Uterus (tissue), 4 donors: ENCODE data around the gene CACNB2. TPM values are rescaled to one million over a fixed set of nuclear protein-coding genes. Genes with fewer than 3 reads are reported as not detected.

Experiments used
- DNase-seq, 2 donors: peaks; one replicate each; pipeline ENCODE4 v3.0.0-alpha.2; 2019 to 2020
- H3K27ac ChIP-seq, 2 donors: fragments of 200-600 bp; sonication (generic); 1 replicate in 1 of 2; 2 replicates in 1 of 2; pipeline ENCODE4 v1.5.1; 2016 to 2018
- H3K27me3 ChIP-seq, 2 donors: fragments of 200-600 bp; sonication (generic); one replicate each; pipeline ENCODE4 v1.5.1; 2018 to 2019; ENCODE audit warnings: control low read depth in 1 of 2
- H3K36me3 ChIP-seq, 2 donors: fragments of 200-600 bp; sonication (generic); one replicate each; pipeline ENCODE4 v1.5.1; 2019; ENCODE audit warnings: control low read depth in 1 of 2
- H3K4me1 ChIP-seq, 2 donors: fragments of 200-600 bp; sonication (generic); one replicate each; pipeline ENCODE4 v1.5.1; 2018 to 2019; ENCODE audit warnings: control low read depth in 1 of 2
- H3K4me3 ChIP-seq, 2 donors: fragments of 200-600 bp; sonication (generic); 1 replicate in 1 of 2; 2 replicates in 1 of 2; pipeline ENCODE4 v1.5.1; 2018 to 2019; ENCODE audit warnings: mild to moderate bottlenecking in 1 of 2
- H3K9me3 ChIP-seq, 2 donors: fragments of 200-600 bp; sonication (generic); one replicate each; pipeline ENCODE4 v1.5.1; 2019; ENCODE audit warnings: control low read depth in 1 of 2
- POLR2A ChIP-seq, 2 donors: fragments of 450-650 bp; IDR thresholded peaks; one replicate each; pipeline ENCODE4 v1.6.1; 2016; ENCODE audit warnings: antibody characterized with exemption in 2 of 2, mild to moderate bottlenecking in 1 of 2, moderate library complexity in 1 of 2
- intact Hi-C: fragments of 100-400 bp; cut with DNase I; formaldehyde crosslinking; loops from one replicate; pipeline ENCODE4 v1.15.1; 2023; ENCODE audit warnings: low total_unique reads
- total RNA-seq, 4 donors: library from RNA; depleted of rRNA in 3 of 4; stranded (reverse); fragments of >200 nt in 3 of 4; gene quantifications; one replicate each; pipeline versions ENCODE4 v1.1.0 to v1.2.4, GENCODE V29; 2014 to 2023
- TF ChIP-seq, protein P1 (sequence below), 4 experiments: fragments of 200-600 bp in 2 of 4; fragments of 450-650 bp in 2 of 4; sonication (generic) in 2 of 4; IDR thresholded peaks; one replicate each; pipeline ENCODE4 v1.5.1; 2016 to 2019; ENCODE audit warnings: antibody characterized with exemption in 4 of 4, mild to moderate bottlenecking in 2 of 4, moderate library complexity in 1 of 4
- donor health status: DM: yes; HTN: yes; CAD: no.

CACNB2 gene
- total RNA-seq, 4 donors from 2014 or later = 19.4 to 33.0 (median 27.0) TPM

- intact Hi-C loops = no loop called here
- Histone ChIP-seq H3K9me3 (no peaks in the 10 kb centered on the region), H3K4me1 (no peaks in the 10 kb centered on the region), H3K4me3 (no peak overlapping the region), H3K36me3 (no peaks in the 10 kb centered on the region), H3K27me3 (no peaks in the 10 kb centered on the region), H3K27ac (no peak overlapping the region)
- no peak for DNase-seq
- TF ChIP-seq, protein P1, sequence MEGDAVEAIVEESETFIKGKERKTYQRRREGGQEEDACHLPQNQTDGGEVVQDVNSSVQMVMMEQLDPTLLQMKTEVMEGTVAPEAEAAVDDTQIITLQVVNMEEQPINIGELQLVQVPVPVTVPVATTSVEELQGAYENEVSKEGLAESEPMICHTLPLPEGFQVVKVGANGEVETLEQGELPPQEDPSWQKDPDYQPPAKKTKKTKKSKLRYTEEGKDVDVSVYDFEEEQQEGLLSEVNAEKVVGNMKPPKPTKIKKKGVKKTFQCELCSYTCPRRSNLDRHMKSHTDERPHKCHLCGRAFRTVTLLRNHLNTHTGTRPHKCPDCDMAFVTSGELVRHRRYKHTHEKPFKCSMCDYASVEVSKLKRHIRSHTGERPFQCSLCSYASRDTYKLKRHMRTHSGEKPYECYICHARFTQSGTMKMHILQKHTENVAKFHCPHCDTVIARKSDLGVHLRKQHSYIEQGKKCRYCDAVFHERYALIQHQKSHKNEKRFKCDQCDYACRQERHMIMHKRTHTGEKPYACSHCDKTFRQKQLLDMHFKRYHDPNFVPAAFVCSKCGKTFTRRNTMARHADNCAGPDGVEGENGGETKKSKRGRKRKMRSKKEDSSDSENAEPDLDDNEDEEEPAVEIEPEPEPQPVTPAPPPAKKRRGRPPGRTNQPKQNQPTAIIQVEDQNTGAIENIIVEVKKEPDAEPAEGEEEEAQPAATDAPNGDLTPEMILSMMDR (IDR thresholded peaks at IDR 0.05) = no peak
- no peak for TF ChIP-seq POLR2A (IDR thresholded peaks at IDR 0.05)
Observed at GRCh38 chr10:18463673-18464211, 323.5 kb downstream of the CACNB2 start.

DNA sequence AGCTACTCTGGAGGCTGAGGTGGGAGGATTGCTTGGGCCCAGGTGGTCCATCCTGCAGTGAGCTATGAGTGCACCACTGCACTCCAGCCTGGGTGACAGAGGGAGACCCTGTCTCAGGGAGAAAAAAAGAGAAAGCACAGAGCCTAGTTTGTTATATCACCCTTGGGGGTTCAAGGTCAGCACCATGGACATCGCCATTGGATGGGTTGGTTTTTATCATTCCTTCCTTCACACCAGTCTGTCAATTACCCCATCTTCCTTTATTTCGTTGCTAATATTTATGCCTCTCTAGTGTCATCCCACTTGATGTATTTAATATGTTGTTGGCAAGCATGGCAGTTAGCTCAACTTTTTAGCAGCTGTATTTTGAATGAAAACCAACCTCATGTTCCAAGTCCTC lies 328.9 kb downstream of the CACNB2 start:
- Histone ChIP-seq H3K4me1 (no peaks in the 10 kb centered on the region), H3K36me3 (no peaks in the 10 kb centered on the region), H3K9me3 (no peaks in the 10 kb centered on the region), H3K4me3 (no peak overlapping the region), H3K27me3 (no peaks in the 10 kb centered on the region), H3K27ac (no peak overlapping the region)
- no peak for DNase-seq
- no peak for TF ChIP-seq POLR2A (IDR thresholded peaks at IDR 0.05)
- TF ChIP-seq, protein P1 (IDR thresholded peaks at IDR 0.05) = no peak
- intact Hi-C loops = no loop called here

DNA sequence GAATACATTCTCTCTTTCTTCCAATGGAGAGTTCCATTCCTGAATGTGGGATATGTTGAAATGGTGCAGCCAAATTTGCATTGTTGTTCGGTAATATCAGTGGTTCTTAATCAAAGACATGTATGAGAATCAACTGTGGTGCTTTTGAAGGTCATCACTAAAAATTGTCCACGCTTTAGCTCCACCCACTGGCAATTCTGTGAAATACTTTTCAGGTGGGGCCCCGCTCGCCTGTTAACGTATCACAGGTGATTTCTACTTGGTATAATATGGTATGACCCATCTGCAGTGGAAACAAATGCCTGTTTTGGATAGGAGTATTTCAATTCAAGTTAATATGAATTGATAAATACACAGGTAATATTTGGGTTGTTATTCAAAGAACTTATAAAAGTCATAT lies 332.8 kb downstream of the CACNB2 start:
- no peak for DNase-seq
- Histone ChIP-seq H3K36me3 (no peaks in the 10 kb centered on the region), H3K27ac (peak overlapping the region in 1 of 2 donors; percentile 64), H3K4me3 (no peak overlapping the region), H3K9me3 (no peaks in the 10 kb centered on the region), H3K27me3 (no peaks in the 10 kb centered on the region), H3K4me1 (no peaks in the 10 kb centered on the region)
- TF ChIP-seq, protein P1 (IDR thresholded peaks at IDR 0.05) = no peak
- no peak for TF ChIP-seq POLR2A (IDR thresholded peaks at IDR 0.05)
- intact Hi-C loops = no loop called here

DNA sequence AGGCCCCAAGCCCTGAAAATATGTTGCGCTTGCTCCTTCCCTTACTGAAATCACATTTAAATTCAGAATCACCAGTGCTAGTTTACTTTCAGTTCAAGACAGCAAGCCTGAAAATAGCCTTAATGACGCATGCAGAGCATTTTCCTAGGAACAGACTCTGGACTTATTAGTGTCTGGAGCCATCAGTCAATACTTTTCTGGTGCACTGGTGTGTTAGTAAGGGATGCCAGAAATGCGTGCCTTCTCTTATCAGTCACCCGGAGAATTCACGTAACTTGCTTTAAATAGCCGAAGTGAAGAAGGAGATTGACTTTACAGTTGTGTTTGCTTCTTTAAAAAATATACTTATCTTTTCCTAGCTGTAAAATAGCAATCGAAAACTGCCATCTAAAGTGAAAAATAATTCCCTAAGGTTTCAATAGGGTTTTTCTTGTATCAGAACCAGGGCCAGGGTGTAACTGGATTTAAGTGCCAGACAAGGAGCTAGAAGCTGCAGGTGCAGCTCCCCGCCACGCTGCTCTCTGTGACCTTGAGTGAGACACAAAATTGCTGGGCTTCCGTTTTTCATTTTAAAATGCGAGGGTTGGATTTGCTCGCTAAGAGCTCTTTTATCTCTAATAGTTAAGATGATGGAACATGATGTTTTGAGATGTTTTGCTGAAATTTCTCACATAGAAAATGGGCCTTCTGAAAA lies 333.3 kb downstream of the CACNB2 start:
- intact Hi-C loops = no loop called here
- no peaks in the 10 kb centered on the region for H3K4me1 ChIP-seq
- no peak for TF ChIP-seq POLR2A (IDR thresholded peaks at IDR 0.05)
- TF ChIP-seq, protein P1 (IDR thresholded peaks at IDR 0.05) = no peak
- no peaks in the 10 kb centered on the region for H3K9me3 ChIP-seq
- no peaks in the 10 kb centered on the region for H3K36me3 ChIP-seq
- H3K4me3 ChIP-seq = no peak overlapping the region
- peak overlapping the region; percentile 21 to 64 for H3K27ac ChIP-seq
- peak in 1 of 2 donors; percentile 36 for DNase-seq
- H3K27me3 ChIP-seq = no peaks in the 10 kb centered on the region

DNA sequence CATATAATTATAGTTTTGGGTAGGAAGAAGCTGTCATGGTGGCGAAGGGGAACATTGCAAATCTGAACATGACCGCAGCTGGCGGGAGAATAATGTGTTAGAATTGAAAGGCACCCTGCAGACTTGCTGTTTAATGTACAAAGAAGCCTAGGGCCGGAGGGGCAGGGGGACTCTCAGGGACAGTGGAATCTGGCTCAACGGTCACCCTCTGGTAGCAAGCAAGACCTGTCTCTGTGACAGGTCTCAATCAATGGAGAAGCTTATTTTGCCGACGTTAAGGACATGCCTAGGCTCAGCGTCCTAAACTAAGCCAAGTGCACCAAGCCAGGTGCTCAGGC lies 333.9 kb downstream of the CACNB2 start:
- DNase-seq = no peak
- Histone ChIP-seq H3K27ac (peak overlapping the region in 1 of 2 donors; percentile 64), H3K36me3 (no peaks in the 10 kb centered on the region), H3K9me3 (no peaks in the 10 kb centered on the region), H3K4me3 (no peak overlapping the region), H3K27me3 (no peaks in the 10 kb centered on the region), H3K4me1 (no peaks in the 10 kb centered on the region)
- intact Hi-C loops = no loop called here
- TF ChIP-seq, protein P1 (IDR thresholded peaks at IDR 0.05) = no peak
- TF ChIP-seq POLR2A (IDR thresholded peaks at IDR 0.05) = no peak
